GM10266 (cell line): Measurements from ENCODE around the gene CANT1.

Experiments used
- DNase-seq: peaks from one replicate; pipeline ENCODE4 v3.0.0; 2012; ENCODE audit errors: extremely low spot score
- CTCF ChIP-seq: IDR thresholded peaks from 2 replicates; pipeline ENCODE4 v1.5.1; 2012; ENCODE audit warnings: mild to moderate bottlenecking, low read depth; ENCODE audit not compliant: control insufficient read depth, insufficient read depth; ENCODE audit errors: missing control alignments

The CANT1 gene

DNA sequence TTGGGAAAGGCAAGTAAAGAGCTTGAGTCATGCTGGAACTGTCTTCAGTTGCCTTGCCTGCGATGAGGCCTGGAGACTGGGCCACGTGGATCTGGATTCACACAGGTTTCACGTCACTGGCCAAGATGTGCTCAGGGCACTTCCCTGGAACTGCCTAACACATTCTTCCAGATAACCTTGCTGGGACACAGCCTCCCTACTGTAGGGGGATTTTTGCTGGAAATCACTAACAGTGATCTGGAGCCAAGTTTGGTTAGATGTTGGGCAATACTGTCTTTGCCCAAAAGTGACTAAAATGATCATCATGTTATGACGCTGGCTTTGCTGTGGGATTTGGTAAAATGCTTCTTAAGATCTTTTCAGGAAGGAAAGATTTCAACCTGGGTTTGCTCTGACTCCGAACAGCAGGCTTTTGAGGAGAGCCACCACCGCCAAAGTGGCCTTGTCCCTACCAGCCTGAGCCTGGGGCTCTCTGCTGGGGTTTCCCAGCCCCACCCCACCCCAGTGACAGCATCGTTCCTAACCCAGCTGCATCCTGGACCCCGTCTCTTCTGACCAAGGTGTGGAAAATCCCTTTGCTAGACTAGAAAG lies 29.1 kb upstream of the CANT1 start:
- DNase-seq, result peak; percentile 68
- TF ChIP-seq CTCF, result no peak

DNA sequence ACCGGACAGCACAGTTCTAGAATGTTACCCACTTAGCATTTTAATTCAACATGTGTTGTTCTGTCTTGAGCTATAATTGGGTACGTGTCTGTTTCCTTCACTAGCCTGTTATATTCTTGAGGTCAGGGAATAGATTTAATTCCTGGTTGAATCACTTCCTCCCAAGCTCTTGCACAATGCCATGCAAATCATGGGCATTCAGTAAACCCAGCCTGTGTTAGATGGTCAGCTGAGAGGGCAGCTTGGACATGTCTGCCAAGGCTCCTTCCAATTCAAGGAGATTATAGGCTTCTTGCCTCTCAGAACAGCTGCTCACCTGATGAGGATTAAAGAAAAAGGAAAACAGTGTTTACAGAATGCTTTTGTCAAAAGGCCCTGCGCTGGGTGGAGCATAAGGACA lies 27.0 kb upstream of the CANT1 start:
- TF ChIP-seq CTCF, result no peak
- DNase-seq, result peak; percentile 2

DNA sequence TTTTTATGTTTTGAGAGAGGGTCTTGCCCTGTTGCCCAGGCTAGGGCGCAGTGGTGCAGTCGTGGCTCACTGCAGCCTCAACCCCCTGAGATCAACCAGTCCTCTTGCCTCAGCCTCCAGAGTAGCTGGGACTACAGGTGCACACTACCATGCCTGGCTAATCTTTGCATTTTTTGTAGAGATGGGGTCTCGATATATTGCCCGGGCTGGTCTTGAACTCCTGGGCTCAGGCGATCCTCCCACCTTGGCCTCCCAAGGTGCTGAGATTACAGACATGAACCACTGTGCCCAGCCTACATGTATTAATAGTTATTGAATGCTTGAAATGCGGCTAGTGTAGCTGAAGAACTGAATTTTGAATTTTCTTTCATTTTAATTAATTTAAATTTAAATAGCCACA lies 26.6 kb upstream of the CANT1 start:
- TF ChIP-seq CTCF, result no peak

GRCh38 chr17:79035686-79036085 lies 26.1 kb upstream of the CANT1 start:
- DNase-seq, result peak; percentile 5
- TF ChIP-seq CTCF, result no peak

More for the DNA sequence above, 26.6 kb upstream of the CANT1 start:
- DNase-seq, result no peak

GRCh38 chr17:79034931-79035485 lies 25.4 kb upstream of the CANT1 start:
- peak; percentile 4 for DNase-seq
- TF ChIP-seq CTCF, result no peak

GRCh38 chr17:79033741-79034501 lies 24.4 kb upstream of the CANT1 start:
- no peak for TF ChIP-seq CTCF
- DNase-seq, result peak; percentile 1
